Esophagus mucosa (tissue), 1 donor: ENCODE measurements around the gene MRI1. TPM values are rescaled to one million over a fixed set of nuclear protein-coding genes. Genes with fewer than 3 reads are reported as not detected.

Experiments used
- ATAC-seq: fragments of 200-7000 bp; cut with Tn5 transposase; one replicate; pipeline ENCODE4 v1.9.1; 2020
- total RNA-seq: library from RNA; stranded (reverse); gene quantifications from one replicate; pipeline ENCODE4 v1.2.4, GENCODE V29; 2023
- donor health status: DM: yes; HTN: yes; CAD: no.

The MRI1 gene
- total RNA-seq, 1 donor from 2014 or later = 22.4 TPM

- ATAC-seq = peak; percentile 9
These were observed 31.4 kb downstream of the MRI1 start for GRCh38 chr19:13795595-13796300.

DNA sequence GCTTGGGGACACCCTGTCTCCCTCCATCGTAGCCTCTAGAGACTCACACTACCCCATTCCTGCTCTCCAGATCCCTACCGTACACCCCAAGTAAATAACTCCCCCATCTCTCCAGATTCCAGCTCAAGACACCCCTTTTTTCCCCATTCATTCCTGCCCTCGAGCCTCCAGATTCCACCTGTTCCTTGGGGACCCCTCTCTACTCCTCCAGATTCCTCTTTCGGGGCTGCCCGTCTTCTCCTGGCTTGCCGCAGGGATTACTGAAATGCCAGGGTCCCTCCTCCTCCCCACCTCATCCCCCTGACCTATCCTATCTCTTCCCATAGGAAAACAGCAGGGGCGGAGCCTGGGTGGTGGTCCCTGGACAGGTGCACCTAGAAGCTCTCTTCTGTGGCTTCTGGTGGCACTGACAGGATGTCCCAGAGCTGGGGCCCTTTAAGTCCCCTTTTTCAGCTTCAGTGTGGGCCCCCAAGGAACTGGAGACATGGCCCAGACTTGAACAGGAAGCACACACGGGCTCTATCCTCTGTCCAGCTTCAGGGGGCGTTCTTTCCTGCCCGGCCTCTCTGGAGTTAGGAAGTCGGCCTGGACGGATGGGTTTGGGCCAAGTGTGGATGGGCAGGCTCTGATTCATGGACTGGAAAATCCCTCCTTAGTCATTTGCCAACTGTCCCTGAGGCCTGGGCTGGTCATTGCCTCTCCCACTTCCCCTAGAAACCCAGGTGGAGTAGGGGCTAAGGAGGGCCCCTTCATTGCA, 32.2 kb downstream of the MRI1 start:
- peak; percentile 49 for ATAC-seq

DNA sequence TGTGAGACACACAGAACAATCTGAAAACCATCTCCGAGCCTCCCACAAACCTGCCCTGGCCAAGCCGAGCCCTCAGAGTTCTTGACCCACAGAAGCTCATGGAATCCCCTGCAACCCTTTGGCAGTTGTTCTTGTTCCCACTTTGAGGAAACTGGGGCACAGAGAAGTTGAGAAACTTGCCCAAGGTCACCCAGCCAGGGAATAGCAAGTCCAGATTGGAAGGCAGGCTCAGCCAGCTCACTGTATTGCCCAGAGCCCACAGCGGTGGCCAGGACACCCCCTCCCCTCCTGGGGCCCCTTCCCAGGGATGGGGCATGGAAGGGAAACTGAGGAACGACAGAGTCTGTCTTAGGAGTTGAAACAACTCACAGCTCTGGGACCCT, 32.7 kb downstream of the MRI1 start:
- no peak for ATAC-seq

GRCh38 chr19:13797870-13798269, 33.5 kb downstream of the MRI1 start:
- ATAC-seq = peak; percentile 13

- no peak for ATAC-seq
These were observed 35.3 kb downstream of the MRI1 start for GRCh38 chr19:13799669-13800068.

DNA sequence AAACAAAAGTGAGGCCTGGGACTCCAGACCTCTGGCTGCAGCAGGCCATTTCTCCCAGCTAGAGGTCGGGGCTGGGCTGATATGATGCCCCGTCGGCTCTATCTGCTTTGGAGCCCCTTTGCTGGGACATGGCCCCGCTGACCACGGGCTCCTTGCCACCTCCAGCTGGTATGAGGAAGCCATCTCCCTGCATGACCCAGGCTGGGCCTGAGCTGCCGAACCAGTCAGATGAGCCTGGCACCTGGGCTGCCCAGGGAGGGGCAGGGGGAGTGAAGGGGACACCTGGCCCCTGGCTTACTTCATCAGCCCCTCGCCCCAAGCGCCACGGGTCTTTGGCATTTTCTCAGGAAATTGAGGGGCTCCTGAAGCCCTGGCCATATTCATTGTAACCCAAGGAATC, 38.7 kb downstream of the MRI1 start:
- peak; percentile 91 for ATAC-seq

GRCh38 chr19:13804830-13805683, 40.7 kb downstream of the MRI1 start:
- no peak for ATAC-seq

DNA sequence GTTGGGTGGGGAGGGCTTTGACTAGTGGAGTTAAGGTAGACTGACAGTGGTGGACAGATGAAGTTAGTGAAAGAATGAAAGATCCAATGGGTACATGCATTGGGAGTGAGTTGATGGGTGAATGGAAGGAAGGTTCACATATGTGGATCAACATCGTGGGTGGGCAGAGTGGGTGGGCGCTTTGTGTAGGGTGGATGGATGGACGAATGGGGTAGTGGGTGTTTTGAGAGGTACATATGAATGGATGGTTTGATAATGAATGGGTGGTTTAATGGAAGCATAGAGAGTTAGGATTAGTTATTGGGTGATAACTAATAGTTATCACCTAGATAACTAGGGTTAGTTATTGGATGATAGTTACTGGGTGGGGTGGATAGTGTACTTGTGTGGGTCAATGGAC, 42.4 kb downstream of the MRI1 start:
- ATAC-seq = no peak

DNA sequence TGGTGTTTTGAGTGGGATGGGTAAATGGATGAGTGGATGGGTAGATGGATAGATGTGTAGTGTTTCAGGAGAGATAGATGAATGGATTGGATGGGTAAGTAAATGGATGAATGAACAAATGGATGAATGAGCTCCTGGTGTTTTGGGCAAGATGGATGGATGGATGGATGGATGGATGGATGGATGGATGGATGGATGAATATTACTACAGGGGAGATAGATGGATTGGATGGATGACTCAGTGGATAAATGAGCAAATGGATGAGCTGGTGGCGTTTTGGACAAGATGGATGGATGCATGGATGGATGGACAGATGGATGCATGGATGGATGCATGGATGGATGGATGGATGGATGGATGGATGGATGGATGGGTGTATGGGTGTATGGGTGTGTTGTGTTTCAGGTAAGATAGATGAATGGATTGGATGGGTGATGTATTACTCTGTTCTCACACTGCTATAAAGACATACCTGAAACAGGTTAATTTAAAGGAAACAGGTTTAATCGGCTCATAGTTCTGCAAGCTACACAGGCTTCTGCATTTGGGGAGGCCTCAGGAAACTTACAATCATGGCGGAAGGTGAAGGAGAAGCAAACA, 43.2 kb downstream of the MRI1 start:
- ATAC-seq = no peak

DNA sequence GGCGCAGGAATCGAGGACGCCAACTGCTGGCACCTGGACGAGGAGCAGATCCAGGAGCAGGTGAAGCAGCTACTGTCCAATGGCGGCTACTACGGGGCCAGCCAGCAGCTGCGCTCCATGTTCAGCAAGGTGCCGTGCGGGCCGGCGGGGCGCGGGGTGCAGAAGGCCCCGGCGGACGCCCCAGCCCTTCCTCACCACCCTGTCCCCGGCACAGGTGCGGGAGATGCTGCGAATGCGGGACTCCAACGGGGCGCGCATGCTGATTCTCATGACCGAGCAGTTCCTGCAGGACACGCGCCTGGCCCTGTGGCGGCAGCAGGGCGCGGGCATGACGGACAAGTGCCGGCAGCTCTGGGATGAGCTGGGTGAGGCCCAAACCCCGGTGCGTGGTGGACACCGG, 44.5 kb downstream of the MRI1 start:
- ATAC-seq = peak; percentile 7

GRCh38 chr19:13812544-13812943, 48.2 kb downstream of the MRI1 start:
- no peak for ATAC-seq

GRCh38 chr19:13813147-13813546, 48.8 kb downstream of the MRI1 start:
- no peak for ATAC-seq

DNA sequence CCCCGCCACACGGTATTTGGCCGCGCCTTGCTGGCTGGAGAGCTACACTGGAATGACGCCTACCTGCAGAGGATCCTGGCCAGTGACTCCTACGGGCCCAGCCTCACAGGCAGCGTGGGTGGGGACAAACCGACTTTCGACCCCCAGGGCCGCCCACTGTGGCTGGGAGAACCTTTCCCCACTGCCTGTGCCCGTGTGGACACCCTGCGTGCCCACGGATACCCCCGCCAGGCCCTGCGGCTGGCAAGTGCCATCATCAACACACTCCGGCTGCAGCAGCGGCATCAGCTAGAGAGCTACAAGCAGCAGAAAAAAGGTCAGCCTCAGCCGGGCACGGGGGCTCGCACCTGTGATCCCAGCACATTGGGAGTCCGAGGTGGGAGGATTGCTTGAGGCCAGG, 50.2 kb downstream of the MRI1 start:
- no peak for ATAC-seq

DNA sequence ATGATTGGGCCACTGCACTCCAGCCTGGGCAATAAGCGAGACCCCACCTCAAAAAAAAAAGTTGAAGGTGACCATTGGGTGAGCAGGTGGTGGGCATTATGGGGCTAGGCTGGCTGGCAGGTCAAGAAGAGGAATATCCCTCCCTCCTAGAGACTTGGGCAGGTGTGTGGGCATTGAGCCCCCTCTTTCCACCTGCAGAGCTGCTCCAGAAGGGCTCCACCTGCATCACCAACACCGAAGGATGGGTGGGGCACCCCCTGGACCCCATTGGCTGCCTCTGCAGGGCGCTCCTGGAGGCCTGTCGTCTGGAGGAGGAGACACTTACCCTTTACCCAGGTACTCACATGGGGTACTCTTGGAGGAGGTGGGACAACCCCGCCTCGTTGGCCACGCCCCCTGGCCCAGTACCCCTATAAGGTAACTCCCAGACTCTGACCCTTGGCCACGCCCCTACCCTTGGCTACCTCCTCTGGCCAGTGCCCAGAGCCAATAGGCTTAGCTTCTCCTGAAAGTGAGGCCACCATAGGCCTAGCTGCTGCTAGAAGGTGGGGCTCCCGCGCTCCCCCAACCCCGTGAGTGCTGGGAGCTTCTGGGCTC, 52.8 kb downstream of the MRI1 start:
- peak; percentile 27 for ATAC-seq

DNA sequence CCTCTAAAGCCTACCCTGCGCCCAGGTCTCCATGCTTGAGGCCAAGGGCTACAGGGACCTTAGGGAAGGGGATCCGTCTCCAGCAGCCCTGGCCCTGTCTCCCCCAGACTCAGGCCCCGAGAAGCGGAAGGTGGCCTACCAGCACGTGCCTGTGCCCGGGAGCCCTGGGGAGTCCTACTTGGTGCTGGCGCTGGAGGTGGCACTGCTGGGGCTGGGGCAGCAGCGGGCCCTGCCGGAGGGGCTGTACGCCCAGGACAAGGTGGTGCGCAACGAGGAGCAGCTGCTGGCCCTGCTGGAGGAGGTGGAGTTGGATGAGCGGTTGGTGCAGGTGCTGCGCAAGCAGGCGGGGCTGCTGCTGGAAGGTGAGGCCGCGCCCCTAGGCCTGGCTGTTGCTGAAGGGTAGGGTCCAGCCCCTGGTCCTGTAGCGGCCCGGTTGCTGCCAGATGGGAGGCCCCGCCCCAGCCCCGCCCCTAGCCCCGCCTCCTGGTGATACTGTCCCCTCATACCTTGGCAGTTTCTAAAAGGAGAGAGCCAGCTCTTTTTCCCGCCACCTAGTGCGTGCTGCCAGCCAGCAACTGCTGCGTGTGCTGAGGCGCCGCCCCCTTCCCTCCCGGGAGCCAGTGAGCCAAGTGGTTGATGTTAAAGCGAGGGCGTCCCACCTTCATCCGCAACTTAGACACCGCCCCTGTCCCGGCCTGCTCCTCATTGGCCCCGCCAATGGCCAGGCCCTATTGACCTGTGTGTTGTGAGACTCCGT, 53.5 kb downstream of the MRI1 start:
- peak; percentile 66 for ATAC-seq

GRCh38 chr19:13819238-13819637, 54.9 kb downstream of the MRI1 start:
- ATAC-seq = peak; percentile 7

DNA sequence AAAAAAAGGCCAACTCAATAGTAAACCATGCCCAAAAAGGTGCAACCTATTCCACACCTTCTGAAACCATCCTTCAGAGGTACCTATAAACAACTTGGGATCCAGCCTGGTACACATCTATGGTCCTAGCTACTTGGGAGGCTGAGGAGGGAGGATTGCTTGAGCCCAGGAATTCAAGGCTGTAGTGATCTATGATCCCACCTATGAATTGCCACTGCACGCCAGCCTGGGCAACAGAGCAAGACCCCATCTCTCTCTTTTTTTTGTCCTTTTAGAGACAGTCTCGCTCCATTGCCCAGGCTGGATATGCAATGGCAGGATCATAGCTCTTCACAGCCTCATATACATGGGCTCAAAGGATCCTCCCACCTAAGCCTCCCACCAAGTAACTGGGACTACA, 57.0 kb downstream of the MRI1 start:
- ATAC-seq = no peak

DNA sequence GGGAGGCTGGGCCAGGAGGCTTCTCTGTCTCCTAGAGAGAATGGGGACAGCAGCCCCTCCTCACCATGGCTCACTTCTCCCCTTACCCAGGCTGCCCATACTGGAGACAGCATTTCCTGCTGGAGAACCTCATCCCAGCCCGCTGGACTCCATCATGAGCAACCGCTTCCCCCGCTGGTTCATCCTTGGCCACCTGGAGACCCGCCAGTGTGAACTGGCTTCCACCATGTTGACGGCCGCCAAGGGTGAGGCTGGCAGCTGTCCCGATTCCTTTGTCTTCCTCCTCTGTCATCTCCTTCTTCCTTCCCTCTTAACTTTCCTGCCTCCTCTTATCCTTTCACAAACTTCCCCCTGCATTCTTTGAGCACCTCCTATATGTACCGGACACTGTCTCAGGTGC, 58.9 kb downstream of the MRI1 start:
- ATAC-seq = no peak
